GM23248 (cell line): ENCODE data around the gene ZNF747. TPM values are rescaled to one million over a fixed set of nuclear protein-coding genes. Genes with fewer than 3 reads are reported as not detected.
A peak's percentile ranks its signal among the peaks of the same experiment; 100 is the strongest.

Experiments used
- DNase-seq: peaks from one replicate; pipeline ENCODE4 v3.0.0-alpha.2; 2015
- H2AFZ ChIP-seq: fragments of 200-600 bp; sonication (generic); 2 replicates; pipeline ENCODE4 v1.6.1; 2016; ENCODE audit warnings: antibody characterized with exemption
- H3F3A ChIP-seq: fragments of 200-600 bp; sonication (generic); 2 replicates; pipeline ENCODE4 v1.6.1; 2016; ENCODE audit warnings: mild to moderate bottlenecking, antibody characterized with exemption, mixed run types; ENCODE audit not compliant: insufficient read depth
- H3K27ac ChIP-seq: fragments of 200-600 bp; sonication (generic); 2 replicates; pipeline ENCODE4 v1.5.1; 2016; ENCODE audit warnings: mild to moderate bottlenecking
- H3K27me3 ChIP-seq: fragments of 200-600 bp; sonication (generic); replicated peaks from 2 replicates; pipeline ENCODE4 v1.6.1; 2016; ENCODE audit warnings: mild to moderate bottlenecking; ENCODE audit not compliant: insufficient read depth
- H3K36me3 ChIP-seq: fragments of 200-600 bp; sonication (generic); 2 replicates; pipeline ENCODE4 v1.6.1; 2016; ENCODE audit warnings: low read depth, mild to moderate bottlenecking
- H3K4me1 ChIP-seq: fragments of 200-600 bp; sonication (generic); 2 replicates; pipeline ENCODE4 v1.6.1; 2016; ENCODE audit warnings: mild to moderate bottlenecking; ENCODE audit not compliant: insufficient read depth
- H3K4me2 ChIP-seq: fragments of 200-600 bp; sonication (generic); one replicate; pipeline ENCODE4 v1.6.1; 2016; ENCODE audit warnings: mild to moderate bottlenecking; ENCODE audit not compliant: unreplicated experiment
- H3K4me3 ChIP-seq: fragments of 200-600 bp; sonication (generic); 2 replicates; pipeline ENCODE4 v1.5.1; 2016; ENCODE audit warnings: mild to moderate bottlenecking
- H3K79me2 ChIP-seq: fragments of 200-600 bp; sonication (generic); 2 replicates; pipeline ENCODE4 v1.6.1; 2016; ENCODE audit warnings: mild to moderate bottlenecking; ENCODE audit not compliant: insufficient read depth
- H3K9ac ChIP-seq: fragments of 200-600 bp; sonication (generic); 2 replicates; pipeline ENCODE4 v1.6.1; 2016; ENCODE audit warnings: mild to moderate bottlenecking
- H3K9me2 ChIP-seq: fragments of 200-600 bp; sonication (generic); 2 replicates; pipeline ENCODE4 v1.6.1; 2016; ENCODE audit warnings: mixed run types, mild to moderate bottlenecking, moderate library complexity; ENCODE audit not compliant: insufficient read depth
- H3K9me3 ChIP-seq: fragments of 200-600 bp; sonication (generic); one replicate; pipeline ENCODE4 v1.6.1; 2017; ENCODE audit warnings: low read depth
- H4K20me1 ChIP-seq: fragments of 200-600 bp; sonication (generic); 2 replicates; pipeline ENCODE4 v1.6.0; 2016; ENCODE audit not compliant: insufficient read depth
- EZH2 ChIP-seq: fragments of 200-600 bp; sonication (generic); IDR thresholded peaks from 2 replicates; pipeline ENCODE4 v1.6.1; 2018; ENCODE audit warnings: antibody characterized with exemption, mild to moderate bottlenecking; ENCODE audit not compliant: insufficient read depth, poor library complexity, severe bottlenecking
- EZH2phosphoT487 ChIP-seq: fragments of 200-600 bp; sonication (generic); IDR thresholded peaks from 2 replicates; pipeline ENCODE4 v1.6.1; 2018; ENCODE audit warnings: antibody characterized with exemption, moderate library complexity, mild to moderate bottlenecking, low read depth; ENCODE audit not compliant: insufficient read depth
- WGBS, 2 experiments: methylation state at CpG; one replicate each; pipeline ENCODE4 v1.1.6; 2015 to 2017; ENCODE audit warnings: low lambda C conversion rate in 2 of 2, low coverage in 1 of 2; ENCODE audit errors: missing lambda C conversion rate in 2 of 2; 5-methylcytosine and 5-hydroxymethylcytosine counted together
- in situ Hi-C: fragments of 300-500 bp; cut with MboI; formaldehyde crosslinking; loops from 2 replicates; pipeline ENCODE4 v1.15.0; 2020
- polyA plus RNA-seq: library from polyadenylated mRNA; unstranded; fragments of >200 nt; fragmentation: Nextera tagmentation; extraction: Ambion mirVana; gene quantifications from 2 replicates; pipeline ENCODE4 v1.2.1, GENCODE V29; 2016
- total RNA-seq: library from RNA; depleted of rRNA; stranded (reverse); fragments of >200 nt; shearing (Covaris generic); gene quantifications from 2 replicates; pipeline ENCODE4 v1.2.3, GENCODE V29; 2014

The ZNF747 gene
- total and polyA plus RNA-seq, 2 experiments from 2014 or later: 5.4 to 15.7 TPM

DNA sequence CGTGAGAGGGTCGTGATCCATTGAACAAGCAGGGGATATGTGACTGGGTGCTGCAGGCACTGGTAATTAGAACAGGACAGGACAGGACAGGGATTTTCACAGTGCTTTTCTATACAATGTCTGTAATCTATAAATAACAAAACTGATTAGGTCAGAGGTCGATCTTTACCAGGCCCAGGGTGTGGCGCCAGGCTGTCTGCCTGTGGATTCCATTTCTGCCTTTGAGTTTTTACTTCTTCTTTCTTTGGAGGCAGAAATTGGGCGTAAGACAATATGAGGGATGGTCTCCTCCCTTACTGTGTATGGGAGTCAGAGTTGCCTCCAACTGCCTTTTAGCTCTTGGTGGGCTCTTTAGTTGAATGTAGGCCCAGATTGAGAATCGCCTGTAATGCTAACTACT lies 25.0 kb upstream of the ZNF747 start:
- no peaks in the 10 kb centered on the region for H3K9me3 ChIP-seq
- DNase-seq: no peak
- in situ Hi-C loops: no loop called here
- H4K20me1 ChIP-seq: no peaks in the 10 kb centered on the region
- peaks cover 26% of the 10 kb centered on the region for H3K79me2 ChIP-seq
- no peak overlapping the region for H2AFZ ChIP-seq
- 98 to 99% methylated on average over 6 of the region's 6 CpGs for WGBS, 2 experiments
- TF ChIP-seq EZH2phosphoT487 (no peak), EZH2 (no peak)
- no peak overlapping the region for H3K9ac ChIP-seq
- no peak overlapping the region for H3K4me3 ChIP-seq
- no peaks in the 10 kb centered on the region for H3K9me2 ChIP-seq
- H3K4me2 ChIP-seq: no peak overlapping the region
- H3F3A ChIP-seq: no peaks in the 10 kb centered on the region
- H3K27me3 ChIP-seq: no peaks in the 10 kb centered on the region
- no peak overlapping the region for H3K27ac ChIP-seq
- H3K36me3 ChIP-seq: no peaks in the 10 kb centered on the region
- no peaks in the 10 kb centered on the region for H3K4me1 ChIP-seq

DNA sequence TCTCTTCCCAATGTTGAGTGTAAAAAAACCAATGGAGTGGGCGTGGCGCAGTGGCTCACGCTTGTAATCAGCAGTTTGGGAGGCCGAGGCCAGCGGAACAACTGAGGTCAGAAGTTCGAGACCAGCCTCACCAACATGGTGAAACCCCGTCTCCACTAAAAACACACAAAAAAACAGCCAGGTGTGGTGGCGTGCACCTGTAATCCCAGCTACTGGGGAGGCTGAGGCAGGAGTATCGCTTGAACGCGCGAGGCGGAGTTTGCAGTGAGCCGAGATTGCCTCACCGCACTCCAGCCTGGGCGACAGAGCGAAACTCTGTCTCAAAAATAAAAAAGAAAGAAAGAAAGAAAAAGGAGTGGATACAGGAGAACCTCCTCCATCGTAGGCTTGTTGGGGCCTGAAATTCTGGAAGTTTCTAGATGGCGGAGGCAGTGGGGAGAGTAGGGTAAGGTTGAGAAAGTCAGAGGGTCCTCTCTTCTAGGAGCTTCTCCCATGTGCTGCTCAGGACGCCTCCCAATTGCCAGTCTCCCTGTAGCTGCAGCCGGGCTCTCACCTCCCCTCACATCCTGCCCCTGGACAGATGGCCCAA lies 24.2 kb upstream of the ZNF747 start:
- Histone ChIP-seq H3F3A (no peaks in the 10 kb centered on the region), H3K9me2 (no peaks in the 10 kb centered on the region), H3K9me3 (no peaks in the 10 kb centered on the region), H2AFZ (peak overlapping the region; percentile 93), H4K20me1 (no peaks in the 10 kb centered on the region), H3K9ac (peak overlapping the region; percentile 55), H3K36me3 (no peaks in the 10 kb centered on the region), H3K27me3 (no peaks in the 10 kb centered on the region), H3K79me2 (peaks cover 35% of the 10 kb centered on the region), H3K27ac (peak overlapping the region; percentile 86), H3K4me3 (peak overlapping the region; percentile 93), H3K4me1 (no peaks in the 10 kb centered on the region), H3K4me2 (no peak overlapping the region)
- TF ChIP-seq EZH2: no peak
- no peak for TF ChIP-seq EZH2phosphoT487
- no peak for DNase-seq
- WGBS, 2 experiments: 79 to 80% methylated on average over 21 of the region's 21 CpGs
- in situ Hi-C loops: no loop called here

DNA sequence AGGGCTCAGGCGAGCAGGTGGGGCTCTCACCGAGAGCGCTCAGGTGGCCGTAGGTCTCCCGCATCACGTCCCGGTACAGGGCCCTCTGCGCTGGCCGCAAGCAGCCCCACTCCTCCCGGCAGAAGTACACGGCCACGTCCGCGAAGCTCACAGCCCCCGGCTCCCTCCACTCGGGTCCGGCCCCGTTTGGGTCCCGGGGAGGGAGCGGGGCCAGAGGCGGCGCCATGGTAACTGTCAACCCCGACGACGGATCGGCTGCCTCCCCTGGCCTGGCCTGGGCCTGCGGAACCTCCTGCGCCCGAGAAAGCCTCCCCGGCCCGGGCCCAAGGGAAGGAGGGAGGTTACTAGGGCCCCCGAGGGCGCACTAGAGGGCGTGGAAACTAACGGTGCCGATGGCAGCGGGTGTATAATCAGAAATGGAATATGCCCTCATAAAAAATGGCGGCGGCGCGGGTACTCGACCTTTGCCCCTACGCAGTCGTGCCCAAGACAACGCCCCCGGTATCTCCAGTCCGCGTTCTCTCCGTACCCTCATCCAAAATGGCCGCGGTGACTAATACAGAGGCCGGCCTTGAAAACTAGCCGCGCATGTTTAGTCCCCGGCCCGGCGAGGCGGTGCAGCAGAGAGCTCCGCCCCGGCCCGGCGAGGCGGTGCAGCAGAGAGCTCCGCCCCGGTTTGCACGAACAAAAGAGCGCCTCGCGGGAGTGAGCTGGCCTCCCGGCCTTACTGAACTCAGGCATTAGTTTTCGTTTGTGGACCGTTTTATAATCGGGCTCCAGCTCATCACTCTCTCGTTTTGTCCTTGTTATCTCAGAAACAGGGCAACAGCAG lies 23.5 kb upstream of the ZNF747 start, which contains the start of gene ZNF764:
Gene ZNF764 (minus strand): TSS at position 418 of the 832 bp plus-strand sequence. CDS start 192 bp downstream, at position 226.
- peaks cover 37% of the 10 kb centered on the region for H3K79me2 ChIP-seq
- in situ Hi-C loops: no loop called here

DNA sequence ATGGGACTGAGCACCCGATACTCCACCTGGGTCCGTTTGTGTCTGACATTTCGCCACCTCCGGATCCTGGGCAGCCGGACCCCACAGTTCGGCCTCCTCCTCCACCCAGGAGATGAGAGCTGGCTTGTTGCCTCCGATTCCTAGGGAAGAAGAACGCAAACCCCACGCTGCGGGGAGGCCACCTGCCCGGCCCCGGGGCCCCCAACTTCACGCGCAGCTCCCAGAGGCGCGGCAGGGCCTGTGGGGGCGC lies 23.0 kb upstream of the ZNF747 start:
- no peaks in the 10 kb centered on the region for H3K9me2 ChIP-seq
- in situ Hi-C loops: no loop called here
- DNase-seq: peak; percentile 58

More for the DNA sequence above, 23.5 kb upstream of the ZNF747 start, which contains the start of gene ZNF764:
- H3K4me3 ChIP-seq: peak within 1 kb of the TSS; percentile 93
- 1 to 2% methylated on average over 61 to 72 of the region's 74 CpGs for WGBS, 2 experiments
- H3K9me2 ChIP-seq: no peaks in the 10 kb centered on the region
- DNase-seq: peak; percentile 100
- no peak for TF ChIP-seq EZH2
- TF ChIP-seq EZH2phosphoT487: no peak
- H3K9ac ChIP-seq: peak within 1 kb of the TSS; percentile 96
- no peaks in the 10 kb centered on the region for H3F3A ChIP-seq
- H4K20me1 ChIP-seq: no peaks in the 10 kb centered on the region
- no peaks in the 10 kb centered on the region for H3K4me1 ChIP-seq
- no peaks in the 10 kb centered on the region for H3K9me3 ChIP-seq
- peak within 1 kb of the TSS; percentile 86 for H3K27ac ChIP-seq
- H3K36me3 ChIP-seq: no peaks in the 10 kb centered on the region
- H3K4me2 ChIP-seq: peak within 1 kb of the TSS; percentile 83
- H2AFZ ChIP-seq: peak within 1 kb of the TSS; percentile 93
- H3K27me3 ChIP-seq: no peaks in the 10 kb centered on the region

More for the DNA sequence above, 23.0 kb upstream of the ZNF747 start:
- Histone ChIP-seq H4K20me1 (no peaks in the 10 kb centered on the region), H3K36me3 (no peaks in the 10 kb centered on the region), H3K27me3 (no peaks in the 10 kb centered on the region), H3K4me2 (peak overlapping the region; percentile 83), H3K4me1 (no peaks in the 10 kb centered on the region), H2AFZ (peak overlapping the region; percentile 93), H3K27ac (peak overlapping the region; percentile 86), H3K9me3 (no peaks in the 10 kb centered on the region), H3K9ac (peak overlapping the region; percentile 96), H3F3A (no peaks in the 10 kb centered on the region), H3K4me3 (peak overlapping the region; percentile 93), H3K79me2 (peaks cover 37% of the 10 kb centered on the region)
- whole genome bisulfite sequencing, 2 experiments: 1 to 2% methylated on average over 17 of the region's 17 CpGs
- TF ChIP-seq EZH2 (no peak), EZH2phosphoT487 (no peak)
